Endodermal cell (in vitro differentiated cells): Measurements from ENCODE around the gene USF1. TPM values are rescaled to one million over a fixed set of nuclear protein-coding genes. Genes with fewer than 3 reads are reported as not detected.

Source experiments
- DNase-seq: peaks from one replicate; pipeline ENCODE4 v3.0.0-alpha.2; 2017
- H3K27ac ChIP-seq: 2 replicates; pipeline ENCODE4 v1.5.1; 2013; ENCODE audit warnings: mild to moderate bottlenecking, low read depth, low read length, moderate library complexity
- H3K27me3 ChIP-seq: 2 replicates; pipeline ENCODE4 v1.6.1; 2013; ENCODE audit warnings: mild to moderate bottlenecking, low read length, moderate library complexity; ENCODE audit not compliant: insufficient read depth, control insufficient read depth, poor library complexity, severe bottlenecking
- H3K36me3 ChIP-seq: 2 replicates; pipeline ENCODE4 v1.7.0; 2013; ENCODE audit warnings: mild to moderate bottlenecking, low read length, moderate library complexity; ENCODE audit not compliant: control insufficient read depth, insufficient read depth
- H3K4me1 ChIP-seq: one replicate; pipeline ENCODE4 v1.7.0; 2013; ENCODE audit warnings: low read length; ENCODE audit not compliant: control insufficient read depth, insufficient read depth
- H3K4me3 ChIP-seq: 2 replicates; pipeline ENCODE4 v1.5.1; 2013; ENCODE audit warnings: mild to moderate bottlenecking, low read length, moderate library complexity
- H3K9ac ChIP-seq: 2 replicates; pipeline ENCODE4 v1.6.1; 2013; ENCODE audit warnings: mild to moderate bottlenecking, low read length, moderate library complexity; ENCODE audit not compliant: poor library complexity, severe bottlenecking; ENCODE audit errors: extremely low read depth
- H3K9me3 ChIP-seq: 2 replicates; pipeline ENCODE4 v1.6.1; 2013; ENCODE audit warnings: mild to moderate bottlenecking, low read length, moderate library complexity; ENCODE audit not compliant: control insufficient read depth
- H3K27ac Mint-ChIP-seq: 2 replicates; pipeline ENCODE4 v1.8.0; 2020; ENCODE audit warnings: mixed read lengths
- H3K27me3 Mint-ChIP-seq: 2 replicates; pipeline ENCODE4 v1.8.0; 2021; ENCODE audit warnings: mild to moderate bottlenecking, mixed read lengths; ENCODE audit not compliant: insufficient read depth
- H3K36me3 Mint-ChIP-seq: 2 replicates; pipeline ENCODE4 v1.8.0; 2020; ENCODE audit warnings: low read depth, mixed read lengths
- H3K4me1 Mint-ChIP-seq: 2 replicates; pipeline ENCODE4 v1.8.0; 2020; ENCODE audit warnings: mixed read lengths
- H3K4me3 Mint-ChIP-seq: 2 replicates; pipeline ENCODE4 v1.8.0; 2020; ENCODE audit warnings: mild to moderate bottlenecking, moderate library complexity, mixed read lengths
- H3K9me3 Mint-ChIP-seq: 2 replicates; pipeline ENCODE4 v1.8.0; 2020; ENCODE audit warnings: mild to moderate bottlenecking, mixed read lengths
- CTCF ChIP-seq: fragments of 200-600 bp; sonication (generic); conservative IDR thresholded peaks from 2 replicates; pipeline ENCODE4 v1.5.0; 2021; ENCODE audit warnings: antibody characterized with exemption, mild to moderate bottlenecking
- WGBS, 2 experiments: methylation state at CpG; one replicate each; pipeline versions ENCODE4 v1.1.5 to v1.1.7; 2013; ENCODE audit warnings: missing lambda C conversion rate in 2 of 2, mixed read lengths in 1 of 2; ENCODE audit not compliant: insufficient coverage in 1 of 2, insufficient read length in 1 of 2; 5-methylcytosine and 5-hydroxymethylcytosine counted together
- total RNA-seq, 2 donors: library from RNA; stranded (reverse); fragmentation: NEBNext Ultra II Directional in 1 of 2; extraction: Animal tissue kit (Norgen Biotek cat#: 25700) in 1 of 2; gene quantifications; 2 replicates in 1 of 2; 3 replicates in 1 of 2; pipeline ENCODE4 v1.2.1, GENCODE V29; 2021

The USF1 gene
- total RNA-seq, 2 donors from 2014 or later: 55.5 to 57.3 TPM

GRCh38 chr1:160999376-160999775, 46.4 kb downstream of the USF1 start:
- Histone ChIP-seq H3K36me3 (peaks cover 76% of the 10 kb centered on the region), H3K4me3 (no peak overlapping the region), H3K9me3 (no peaks in the 10 kb centered on the region), H3K27me3 (no peaks in the 10 kb centered on the region), H3K4me1 (no peaks in the 10 kb centered on the region), H3K9ac (no peak overlapping the region), H3K27ac (no peak overlapping the region)
- H3K27me3 Mint-ChIP-seq: no peaks in the 10 kb centered on the region
- H3K27ac Mint-ChIP-seq: peak overlapping the region; percentile 55
- peaks cover 24% of the 10 kb centered on the region for H3K4me1 Mint-ChIP-seq
- 94 to 95% methylated on average over 5 of the region's 5 CpGs for WGBS, 2 experiments
- H3K9me3 Mint-ChIP-seq: no peaks in the 10 kb centered on the region
- peak; percentile 36 for TF ChIP-seq CTCF
- H3K4me3 Mint-ChIP-seq: no peak overlapping the region
- peaks cover 73% of the 10 kb centered on the region for H3K36me3 Mint-ChIP-seq
- no peak for DNase-seq

GRCh38 chr1:160997323-160998038, 48.3 kb downstream of the USF1 start:
- WGBS, 2 experiments: 97% methylated on average over 1 of the region's 1 CpG; no CpG with 5 or more reads in 1 of the 2 experiments
- H3K27me3 Mint-ChIP-seq: no peaks in the 10 kb centered on the region
- peak overlapping the region; percentile 84 for H3K27ac Mint-ChIP-seq
- TF ChIP-seq CTCF: peak; percentile 85
- no peaks in the 10 kb centered on the region for H3K27me3 ChIP-seq
- peaks cover 24% of the 10 kb centered on the region for H3K4me1 Mint-ChIP-seq
- H3K9ac ChIP-seq: no peak overlapping the region
- H3K4me1 ChIP-seq: no peaks in the 10 kb centered on the region
- H3K27ac ChIP-seq: no peak overlapping the region
- H3K4me3 ChIP-seq: no peak overlapping the region
- H3K9me3 ChIP-seq: no peaks in the 10 kb centered on the region
- no peaks in the 10 kb centered on the region for H3K9me3 Mint-ChIP-seq
- peaks cover 77% of the 10 kb centered on the region for H3K36me3 ChIP-seq
- peak; percentile 89 for DNase-seq
- H3K4me3 Mint-ChIP-seq: no peak overlapping the region
- H3K36me3 Mint-ChIP-seq: peaks cover 79% of the 10 kb centered on the region

- Mint-ChIP-seq H3K4me1 (peaks cover 24% of the 10 kb centered on the region), H3K4me3 (no peak overlapping the region), H3K27ac (no peak overlapping the region), H3K36me3 (peaks cover 70% of the 10 kb centered on the region), H3K9me3 (no peaks in the 10 kb centered on the region), H3K27me3 (no peaks in the 10 kb centered on the region)
- no peak overlapping the region for H3K27ac ChIP-seq
- no peak for TF ChIP-seq CTCF
- H3K27me3 ChIP-seq: no peaks in the 10 kb centered on the region
- WGBS, 2 experiments: 90 to 97% methylated on average over 2 to 3 of the region's 3 CpGs
- no peaks in the 10 kb centered on the region for H3K4me1 ChIP-seq
- no peak overlapping the region for H3K4me3 ChIP-seq
- no peaks in the 10 kb centered on the region for H3K9me3 ChIP-seq
- DNase-seq: no peak
- no peak overlapping the region for H3K9ac ChIP-seq
- peaks cover 70% of the 10 kb centered on the region for H3K36me3 ChIP-seq
Observed at GRCh38 chr1:160996178-160996577, 49.6 kb downstream of the USF1 start.
